ENCODE results near the gene ZNF415. TPM values are rescaled to one million over a fixed set of nuclear protein-coding genes. Genes with fewer than 3 reads are reported as not detected.

The ZNF415 gene
- total and polyA plus RNA-seq, 9 donors: 9.2 to 13.4 (median 12.5) TPM

GRCh38 chr19:53092723-53093122 is 40.0 kb downstream of the ZNF415 start:
- no peak for DNase-seq
- Histone ChIP-seq H3K27ac (ENCODE audit: low read length) (no peak overlapping the region), H3K4me3 (ENCODE audit: low read length) (no peak overlapping the region), H3K4me1 (ENCODE audit: control insufficient read depth, insufficient read depth, low read length) (no peaks in the 10 kb centered on the region), H3K9me3 (replicated peaks; ENCODE audit: control insufficient read depth, low read depth, low read length) (no peaks in the 10 kb centered on the region), H3K36me3 (ENCODE audit: control insufficient read depth, insufficient read depth, low read length) (peaks cover 37% of the 10 kb centered on the region), H3K27me3 (ENCODE audit: control insufficient read depth, insufficient read depth, low read length) (no peaks in the 10 kb centered on the region)
- WGBS (ENCODE audit: insufficient coverage): no CpG with 5 or more reads among the region's 1 CpG

GRCh38 chr19:53091413-53092254 is 41.1 kb downstream of the ZNF415 start:
- WGBS (ENCODE audit: insufficient coverage): 48% methylated on average over 6 of the region's 19 CpGs
- Histone ChIP-seq H3K27ac (ENCODE audit: low read length) (no peak overlapping the region), H3K36me3 (ENCODE audit: control insufficient read depth, insufficient read depth, low read length) (peaks cover 39% of the 10 kb centered on the region), H3K27me3 (ENCODE audit: control insufficient read depth, insufficient read depth, low read length) (no peaks in the 10 kb centered on the region), H3K4me1 (ENCODE audit: control insufficient read depth, insufficient read depth, low read length) (no peaks in the 10 kb centered on the region), H3K4me3 (ENCODE audit: low read length) (no peak overlapping the region), H3K9me3 (replicated peaks; ENCODE audit: control insufficient read depth, low read depth, low read length) (no peaks in the 10 kb centered on the region)
- DNase-seq: no peak

GRCh38 chr19:53088091-53088490 is 44.6 kb downstream of the ZNF415 start:
- 83% methylated on average over 6 of the region's 6 CpGs for WGBS (ENCODE audit: insufficient coverage)
- Histone ChIP-seq H3K36me3 (ENCODE audit: control insufficient read depth, insufficient read depth, low read length) (peaks cover 60% of the 10 kb centered on the region), H3K4me1 (ENCODE audit: control insufficient read depth, insufficient read depth, low read length) (no peaks in the 10 kb centered on the region), H3K4me3 (ENCODE audit: low read length) (no peak overlapping the region), H3K27me3 (ENCODE audit: control insufficient read depth, insufficient read depth, low read length) (no peaks in the 10 kb centered on the region), H3K27ac (ENCODE audit: low read length) (peak overlapping the region; percentile 44), H3K9me3 (replicated peaks; ENCODE audit: control insufficient read depth, low read depth, low read length) (no peaks in the 10 kb centered on the region)
- DNase-seq: no peak

- peaks cover 70% of the 10 kb centered on the region for H3K36me3 ChIP-seq (ENCODE audit: control insufficient read depth, insufficient read depth, low read length)
- H3K9me3 ChIP-seq (replicated peaks; ENCODE audit: control insufficient read depth, low read depth, low read length): peaks cover 3% of the 10 kb centered on the region
- H3K27ac ChIP-seq (ENCODE audit: low read length): peak overlapping the region; percentile 74
- WGBS (ENCODE audit: insufficient coverage): 18% methylated on average over 2 of the region's 5 CpGs
- no peaks in the 10 kb centered on the region for H3K27me3 ChIP-seq (ENCODE audit: control insufficient read depth, insufficient read depth, low read length)
- no peaks in the 10 kb centered on the region for H3K4me1 ChIP-seq (ENCODE audit: control insufficient read depth, insufficient read depth, low read length)
- peak; percentile 84 for DNase-seq
- no peak overlapping the region for H3K4me3 ChIP-seq (ENCODE audit: low read length)
Observed at GRCh38 chr19:53086949-53087348, 45.8 kb downstream of the ZNF415 start.

- no peak for DNase-seq
- Histone ChIP-seq H3K27me3 (ENCODE audit: control insufficient read depth, insufficient read depth, low read length) (no peaks in the 10 kb centered on the region), H3K9me3 (replicated peaks; ENCODE audit: control insufficient read depth, low read depth, low read length) (peaks cover 6% of the 10 kb centered on the region), H3K36me3 (ENCODE audit: control insufficient read depth, insufficient read depth, low read length) (peaks cover 60% of the 10 kb centered on the region), H3K27ac (ENCODE audit: low read length) (no peak overlapping the region), H3K4me1 (ENCODE audit: control insufficient read depth, insufficient read depth, low read length) (no peaks in the 10 kb centered on the region), H3K4me3 (ENCODE audit: low read length) (no peak overlapping the region)
- 87% methylated on average over 4 of the region's 7 CpGs for WGBS (ENCODE audit: insufficient coverage)
Observed at GRCh38 chr19:53085496-53085895, 47.2 kb downstream of the ZNF415 start.

- Histone ChIP-seq H3K27ac (ENCODE audit: low read length) (no peak overlapping the region), H3K36me3 (ENCODE audit: control insufficient read depth, insufficient read depth, low read length) (peaks cover 46% of the 10 kb centered on the region), H3K4me3 (ENCODE audit: low read length) (no peak overlapping the region), H3K4me1 (ENCODE audit: control insufficient read depth, insufficient read depth, low read length) (no peaks in the 10 kb centered on the region), H3K9me3 (replicated peaks; ENCODE audit: control insufficient read depth, low read depth, low read length) (peaks cover 6% of the 10 kb centered on the region), H3K27me3 (ENCODE audit: control insufficient read depth, insufficient read depth, low read length) (no peaks in the 10 kb centered on the region)
- WGBS (ENCODE audit: insufficient coverage): 94% methylated on average over 2 of the region's 3 CpGs
- DNase-seq: no peak
Observed at GRCh38 chr19:53082929-53083328, 49.8 kb downstream of the ZNF415 start.

- no peaks in the 10 kb centered on the region for H3K4me1 ChIP-seq (ENCODE audit: control insufficient read depth, insufficient read depth, low read length)
- peaks cover 35% of the 10 kb centered on the region for H3K36me3 ChIP-seq (ENCODE audit: control insufficient read depth, insufficient read depth, low read length)
- peaks cover 6% of the 10 kb centered on the region for H3K9me3 ChIP-seq (replicated peaks; ENCODE audit: control insufficient read depth, low read depth, low read length)
- DNase-seq: peak; percentile 12
- no peaks in the 10 kb centered on the region for H3K27me3 ChIP-seq (ENCODE audit: control insufficient read depth, insufficient read depth, low read length)
- H3K4me3 ChIP-seq (ENCODE audit: low read length): no peak overlapping the region
- 50% methylated on average over 1 of the region's 8 CpGs for WGBS (ENCODE audit: insufficient coverage)
- H3K27ac ChIP-seq (ENCODE audit: low read length): no peak overlapping the region
Observed at GRCh38 chr19:53079313-53079924, 53.3 kb downstream of the ZNF415 start.

GRCh38 chr19:53078668-53079067 is 54.0 kb downstream of the ZNF415 start:
- H3K4me1 ChIP-seq (ENCODE audit: control insufficient read depth, insufficient read depth, low read length): no peaks in the 10 kb centered on the region
- H3K27ac ChIP-seq (ENCODE audit: low read length): no peak overlapping the region
- WGBS (ENCODE audit: insufficient coverage): no CpG with 5 or more reads among the region's 1 CpG
- peaks cover 39% of the 10 kb centered on the region for H3K36me3 ChIP-seq (ENCODE audit: control insufficient read depth, insufficient read depth, low read length)
- no peaks in the 10 kb centered on the region for H3K27me3 ChIP-seq (ENCODE audit: control insufficient read depth, insufficient read depth, low read length)
- DNase-seq: no peak
- peaks cover 6% of the 10 kb centered on the region for H3K9me3 ChIP-seq (replicated peaks; ENCODE audit: control insufficient read depth, low read depth, low read length)
- no peak overlapping the region for H3K4me3 ChIP-seq (ENCODE audit: low read length)

GRCh38 chr19:53076984-53077383 is 55.7 kb downstream of the ZNF415 start:
- no peak overlapping the region for H3K4me3 ChIP-seq (ENCODE audit: low read length)
- peaks cover 43% of the 10 kb centered on the region for H3K36me3 ChIP-seq (ENCODE audit: control insufficient read depth, insufficient read depth, low read length)
- 22% methylated on average over 7 of the region's 10 CpGs for WGBS (ENCODE audit: insufficient coverage)
- DNase-seq: peak; percentile 53
- no peak overlapping the region for H3K27ac ChIP-seq (ENCODE audit: low read length)
- H3K27me3 ChIP-seq (ENCODE audit: control insufficient read depth, insufficient read depth, low read length): no peaks in the 10 kb centered on the region
- no peaks in the 10 kb centered on the region for H3K4me1 ChIP-seq (ENCODE audit: control insufficient read depth, insufficient read depth, low read length)
- H3K9me3 ChIP-seq (replicated peaks; ENCODE audit: control insufficient read depth, low read depth, low read length): peaks cover 6% of the 10 kb centered on the region

GRCh38 chr19:53068834-53069233 is 63.9 kb downstream of the ZNF415 start:
- no peaks in the 10 kb centered on the region for H3K4me1 ChIP-seq (ENCODE audit: control insufficient read depth, insufficient read depth, low read length)
- DNase-seq: no peak
- no peak overlapping the region for H3K27ac ChIP-seq (ENCODE audit: low read length)
- H3K9me3 ChIP-seq (replicated peaks; ENCODE audit: control insufficient read depth, low read depth, low read length): peaks cover 59% of the 10 kb centered on the region
- no peak overlapping the region for H3K4me3 ChIP-seq (ENCODE audit: low read length)
- H3K27me3 ChIP-seq (ENCODE audit: control insufficient read depth, insufficient read depth, low read length): no peaks in the 10 kb centered on the region
- peaks cover 60% of the 10 kb centered on the region for H3K36me3 ChIP-seq (ENCODE audit: control insufficient read depth, insufficient read depth, low read length)
- no CpG with 5 or more reads among the region's 5 CpGs for WGBS (ENCODE audit: insufficient coverage)
